Measurements from ENCODE around the gene GRID2IP.
"Not testable (repeated sequence)": the region's sequence is repeated elsewhere in the genome, so short reads cannot be mapped to it uniquely, and the experiment has no call there.

GRID2IP gene

DNA sequence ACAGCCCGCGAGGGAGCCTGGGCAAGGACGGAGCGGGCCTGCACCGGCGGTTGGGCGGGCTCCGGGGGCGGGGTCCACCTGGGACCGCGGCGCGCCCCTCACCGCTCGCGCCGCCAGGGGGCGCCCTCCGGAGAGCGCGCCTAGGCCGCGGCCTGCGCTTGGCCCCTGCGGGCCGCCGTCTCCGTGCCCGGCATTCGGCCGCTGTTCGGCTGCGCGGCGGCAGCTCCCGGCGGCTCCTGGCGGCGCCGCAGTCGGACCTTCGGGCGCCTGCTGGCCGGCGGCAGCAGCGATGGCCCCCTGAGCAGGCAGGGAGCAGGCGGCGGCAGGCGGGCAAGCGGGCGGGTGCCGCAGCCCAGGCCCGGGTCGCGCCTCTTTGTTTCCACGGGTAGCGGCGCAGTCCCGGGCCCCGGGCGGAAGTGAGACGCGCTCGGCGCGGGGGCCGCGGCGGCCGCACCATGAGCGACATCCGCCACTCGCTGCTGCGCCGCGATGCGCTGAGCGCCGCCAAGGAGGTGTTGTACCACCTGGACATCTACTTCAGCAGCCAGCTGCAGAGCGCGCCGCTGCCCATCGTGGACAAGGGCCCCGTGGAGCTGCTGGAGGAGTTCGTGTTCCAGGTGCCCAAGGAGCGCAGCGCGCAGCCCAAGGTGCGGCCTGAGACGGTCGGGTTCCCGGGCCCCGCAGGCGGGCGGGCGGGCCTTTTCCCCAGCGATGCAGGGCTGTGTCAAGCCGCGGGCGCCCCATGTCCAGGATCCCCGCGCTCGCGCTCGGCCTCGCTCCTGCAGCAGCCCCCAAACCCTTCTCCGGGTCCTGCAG, 38.8 kb upstream of the GRID2IP start, which contains the start of gene INTS15:
Gene INTS15 (plus strand): TSS at position 193 of the 816 bp plus-strand sequence. CDS start 263 bp downstream, at position 456.
- H3K27me3 ChIP-seq (ENCODE audit: low read length): no peaks in the 10 kb centered on the region
- peak within 1 kb of the TSS; percentile 95 for H3K4me3 ChIP-seq (ENCODE audit: insufficient read depth, low read length, poor library complexity, severe bottlenecking)
- no peaks in the 10 kb centered on the region for H3K9me2 ChIP-seq (replicated peaks; ENCODE audit: insufficient read depth, low read length)
- H3K9ac ChIP-seq (ENCODE audit: low read length): peak within 1 kb of the TSS; percentile 83
- 0 out of 2 replicates have a peak, but pooled peaks cover 5% of the 10 kb centered on the region for H3F3A ChIP-seq (ENCODE audit: insufficient read depth)
- H3K27ac ChIP-seq (ENCODE audit: low read depth, low read length): peak within 1 kb of the TSS; percentile 78
- TF ChIP-seq EZH2phosphoT487 (conservative IDR thresholded peaks at IDR 0.05; ENCODE audit: low read length): no peak
- TF ChIP-seq, protein P1, sequence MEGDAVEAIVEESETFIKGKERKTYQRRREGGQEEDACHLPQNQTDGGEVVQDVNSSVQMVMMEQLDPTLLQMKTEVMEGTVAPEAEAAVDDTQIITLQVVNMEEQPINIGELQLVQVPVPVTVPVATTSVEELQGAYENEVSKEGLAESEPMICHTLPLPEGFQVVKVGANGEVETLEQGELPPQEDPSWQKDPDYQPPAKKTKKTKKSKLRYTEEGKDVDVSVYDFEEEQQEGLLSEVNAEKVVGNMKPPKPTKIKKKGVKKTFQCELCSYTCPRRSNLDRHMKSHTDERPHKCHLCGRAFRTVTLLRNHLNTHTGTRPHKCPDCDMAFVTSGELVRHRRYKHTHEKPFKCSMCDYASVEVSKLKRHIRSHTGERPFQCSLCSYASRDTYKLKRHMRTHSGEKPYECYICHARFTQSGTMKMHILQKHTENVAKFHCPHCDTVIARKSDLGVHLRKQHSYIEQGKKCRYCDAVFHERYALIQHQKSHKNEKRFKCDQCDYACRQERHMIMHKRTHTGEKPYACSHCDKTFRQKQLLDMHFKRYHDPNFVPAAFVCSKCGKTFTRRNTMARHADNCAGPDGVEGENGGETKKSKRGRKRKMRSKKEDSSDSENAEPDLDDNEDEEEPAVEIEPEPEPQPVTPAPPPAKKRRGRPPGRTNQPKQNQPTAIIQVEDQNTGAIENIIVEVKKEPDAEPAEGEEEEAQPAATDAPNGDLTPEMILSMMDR (IDR thresholded peaks at IDR 0.05; ENCODE audit: insufficient read depth, low read length, poor library complexity, severe bottlenecking): peak; percentile 23
- no peaks in the 10 kb centered on the region for H4K20me1 ChIP-seq (ENCODE audit: low read depth, low read length)
- peaks cover 6% of the 10 kb centered on the region; the same call in 1 of the 2 replicates for H3K36me3 ChIP-seq (ENCODE audit: low read length)
- peak within 1 kb of the TSS; percentile 71 for H2AFZ ChIP-seq (ENCODE audit: low read depth, low read length, severe bottlenecking)
- H3K79me2 ChIP-seq (ENCODE audit: insufficient read depth, low read length): peaks cover 17% of the 10 kb centered on the region
- H3K4me2 ChIP-seq (ENCODE audit: low read depth, low read length, poor library complexity, severe bottlenecking): peak within 1 kb of the TSS; percentile 79
- H3K9me3 ChIP-seq (ENCODE audit: insufficient read depth, low read length): no peaks in the 10 kb centered on the region

DNA sequence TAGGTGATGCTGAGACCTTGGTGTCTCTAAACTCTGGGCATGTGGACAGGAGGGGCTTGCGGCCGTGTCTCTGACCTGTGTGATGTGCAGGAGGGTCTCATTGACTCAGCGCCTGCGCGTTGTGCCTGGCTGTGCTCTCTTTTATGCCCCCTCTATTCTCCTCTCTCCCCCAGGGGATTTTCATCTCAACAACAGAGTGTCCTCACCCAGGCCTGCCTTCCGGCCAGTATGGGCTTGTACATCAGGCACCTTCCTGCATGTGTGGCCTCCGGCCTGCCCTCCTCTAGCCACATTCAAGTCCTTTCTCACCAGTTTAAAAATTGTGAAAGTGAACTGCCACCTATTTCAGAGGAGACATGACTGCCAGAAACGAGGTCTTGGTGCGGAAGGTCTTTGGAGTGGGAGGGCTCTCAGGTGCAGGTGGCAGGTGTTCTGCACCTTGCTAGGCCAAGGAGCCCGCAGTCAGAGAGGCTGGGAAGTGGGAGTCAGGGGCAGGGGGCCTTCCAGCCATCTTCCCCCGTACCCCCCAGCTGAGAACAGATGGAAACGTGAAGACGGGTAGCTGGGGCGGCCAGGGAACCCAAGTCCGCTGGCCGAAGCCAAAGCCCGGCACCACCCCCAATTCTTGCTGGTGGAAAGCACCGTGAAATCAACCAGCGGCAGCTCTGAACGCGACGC, 38.0 kb upstream of the GRID2IP start:
- Histone ChIP-seq H3K27ac (ENCODE audit: low read depth, low read length) (no peak overlapping the region), H3K36me3 (ENCODE audit: low read length) (0 out of 2 replicates have a peak, but pooled peaks cover 9% of the 10 kb centered on the region), H3K9ac (ENCODE audit: low read length) (peak overlapping the region; percentile 83)

DNA sequence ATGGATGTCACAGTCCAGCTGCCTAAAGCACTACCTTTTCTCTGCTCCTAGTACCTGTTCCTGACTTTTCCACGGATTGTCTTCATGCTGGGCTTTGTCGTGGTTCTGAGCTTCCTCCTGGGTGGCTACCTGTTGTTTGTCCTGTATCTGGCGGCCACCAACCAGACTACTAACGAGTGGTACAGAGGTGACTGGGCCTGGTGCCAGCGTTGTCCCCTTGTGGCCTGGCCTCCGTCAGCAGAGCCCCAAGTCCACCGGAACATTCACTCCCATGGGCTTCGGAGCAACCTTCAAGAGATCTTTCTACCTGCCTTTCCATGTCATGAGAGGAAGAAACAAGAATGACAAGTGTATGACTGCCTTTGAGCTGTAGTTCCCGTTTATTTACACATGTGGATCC, 37.3 kb upstream of the GRID2IP start:
- 0 out of 2 replicates have a peak, but pooled peaks cover 5% of the 10 kb centered on the region for H3F3A ChIP-seq (ENCODE audit: insufficient read depth)
- H2AFZ ChIP-seq (ENCODE audit: low read depth, low read length, severe bottlenecking): no peak overlapping the region
- peaks cover 17% of the 10 kb centered on the region for H3K79me2 ChIP-seq (ENCODE audit: insufficient read depth, low read length)
- H3K4me2 ChIP-seq (ENCODE audit: low read depth, low read length, poor library complexity, severe bottlenecking): no peak overlapping the region
- TF ChIP-seq, protein P1 (IDR thresholded peaks at IDR 0.05; ENCODE audit: insufficient read depth, low read length, poor library complexity, severe bottlenecking): no peak
- TF ChIP-seq EZH2phosphoT487 (conservative IDR thresholded peaks at IDR 0.05; ENCODE audit: low read length): no peak
- no peak overlapping the region for H3K4me3 ChIP-seq (ENCODE audit: insufficient read depth, low read length, poor library complexity, severe bottlenecking)
- no peaks in the 10 kb centered on the region for H3K27me3 ChIP-seq (ENCODE audit: low read length)
- no peaks in the 10 kb centered on the region for H3K9me2 ChIP-seq (replicated peaks; ENCODE audit: insufficient read depth, low read length)
- no peak overlapping the region for H3K9ac ChIP-seq (ENCODE audit: low read length)
- no peak overlapping the region for H3K27ac ChIP-seq (ENCODE audit: low read depth, low read length)
- H3K9me3 ChIP-seq (ENCODE audit: insufficient read depth, low read length): no peaks in the 10 kb centered on the region
- 0 out of 2 replicates have a peak, but pooled peaks cover 11% of the 10 kb centered on the region for H3K36me3 ChIP-seq (ENCODE audit: low read length)
- H4K20me1 ChIP-seq (ENCODE audit: low read depth, low read length): no peaks in the 10 kb centered on the region

More for the DNA sequence above, 38.0 kb upstream of the GRID2IP start:
- H3K9me2 ChIP-seq (replicated peaks; ENCODE audit: insufficient read depth, low read length): no peaks in the 10 kb centered on the region
- H3K4me3 ChIP-seq (ENCODE audit: insufficient read depth, low read length, poor library complexity, severe bottlenecking): no peak overlapping the region
- H4K20me1 ChIP-seq (ENCODE audit: low read depth, low read length): no peaks in the 10 kb centered on the region
- no peaks in the 10 kb centered on the region for H3K27me3 ChIP-seq (ENCODE audit: low read length)
- 0 out of 2 replicates have a peak, but pooled peaks cover 5% of the 10 kb centered on the region for H3F3A ChIP-seq (ENCODE audit: insufficient read depth)
- peak overlapping the region; percentile 43 for H3K4me2 ChIP-seq (ENCODE audit: low read depth, low read length, poor library complexity, severe bottlenecking)
- H2AFZ ChIP-seq (ENCODE audit: low read depth, low read length, severe bottlenecking): peak overlapping the region; percentile 58
- H3K9me3 ChIP-seq (ENCODE audit: insufficient read depth, low read length): no peaks in the 10 kb centered on the region
- TF ChIP-seq, protein P1 (IDR thresholded peaks at IDR 0.05; ENCODE audit: insufficient read depth, low read length, poor library complexity, severe bottlenecking): no peak
- no peak for TF ChIP-seq EZH2phosphoT487 (conservative IDR thresholded peaks at IDR 0.05; ENCODE audit: low read length)
- peaks cover 17% of the 10 kb centered on the region for H3K79me2 ChIP-seq (ENCODE audit: insufficient read depth, low read length)

DNA sequence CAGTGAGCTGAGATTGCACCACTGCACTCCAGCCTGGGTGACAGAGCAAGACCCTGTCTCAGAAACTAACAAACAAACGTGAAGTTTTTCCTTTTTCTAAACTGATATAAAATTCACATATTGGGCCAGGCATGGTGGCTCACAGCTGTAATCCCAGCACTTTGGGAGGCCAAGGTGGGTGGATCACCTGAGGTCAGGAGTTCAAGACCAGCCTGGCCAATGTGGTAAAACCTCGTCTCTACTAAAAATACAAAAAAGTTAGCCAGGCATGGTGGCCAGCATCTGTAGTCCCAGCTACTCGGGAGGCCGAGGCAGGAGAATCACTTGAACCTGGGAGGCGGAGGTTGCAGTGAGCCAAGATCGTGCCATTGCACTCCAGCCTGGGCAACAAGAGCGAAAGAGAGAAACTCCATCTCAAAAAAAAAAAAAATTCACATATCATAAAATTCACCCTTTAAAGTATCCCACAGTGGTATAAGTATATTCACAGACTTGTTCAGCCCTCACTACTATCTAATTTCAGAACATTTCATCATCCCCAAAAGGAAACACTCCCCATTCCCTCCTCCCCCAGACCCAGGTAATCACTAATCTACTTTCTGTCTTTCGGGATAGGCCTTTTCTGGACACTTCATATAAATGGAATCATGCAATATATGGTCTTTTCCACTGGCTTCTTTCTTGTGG, 34.6 kb upstream of the GRID2IP start:
- peaks cover 14% of the 10 kb centered on the region for H3K36me3 ChIP-seq (ENCODE audit: low read length)
- not testable (repeated sequence) for H3K79me2 ChIP-seq (ENCODE audit: insufficient read depth, low read length); H3K4me2 ChIP-seq (ENCODE audit: low read depth, low read length, poor library complexity, severe bottlenecking); H3K9ac ChIP-seq (ENCODE audit: low read length); H3K27ac ChIP-seq (ENCODE audit: low read depth, low read length); H2AFZ ChIP-seq (ENCODE audit: low read depth, low read length, severe bottlenecking); H3K9me2 ChIP-seq (replicated peaks; ENCODE audit: insufficient read depth, low read length); H4K20me1 ChIP-seq (ENCODE audit: low read depth, low read length); H3K27me3 ChIP-seq (ENCODE audit: low read length); H3K4me3 ChIP-seq (ENCODE audit: insufficient read depth, low read length, poor library complexity, severe bottlenecking); H3K9me3 ChIP-seq (ENCODE audit: insufficient read depth, low read length)
- H3F3A ChIP-seq (ENCODE audit: insufficient read depth): peaks cover 15% of the 10 kb centered on the region; the same call in 1 of the 2 replicates

All from SU-DHL-6 (cell line).